Measurements from ENCODE around the gene PIK3R3. TPM values are rescaled to one million over a fixed set of nuclear protein-coding genes. Genes with fewer than 3 reads are reported as not detected.

The PIK3R3 gene
- total and polyA plus RNA-seq, 3 donors from 2014 or later = 40.8 to 56.8 (median 46.1) TPM

DNA sequence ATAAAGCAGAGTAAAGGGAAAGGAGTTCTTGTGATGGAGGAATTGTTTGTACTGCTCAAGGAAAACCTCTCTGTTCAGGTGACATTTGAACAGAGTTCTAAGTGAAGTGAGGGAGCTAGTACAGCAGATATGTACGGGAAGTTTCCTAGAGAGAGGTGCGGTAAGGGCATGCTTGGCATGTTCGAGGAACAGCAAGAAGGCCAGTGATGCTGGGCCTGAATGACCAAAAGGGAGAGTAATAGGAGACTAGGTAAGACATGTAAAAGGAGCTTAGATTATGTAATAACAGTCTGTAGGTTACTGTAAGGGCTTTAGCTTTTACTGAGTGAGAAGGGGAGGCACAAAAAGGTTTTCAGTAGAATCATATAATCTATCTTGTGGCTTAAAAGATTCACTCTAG, 63.9 kb downstream of the PIK3R3 start:
- H3K27ac ChIP-seq = no peak overlapping the region
- intact Hi-C loops (cut with DNase I; ENCODE audit: low total_unique reads) = no loop called here
- H3K9me3 ChIP-seq = no peaks in the 10 kb centered on the region
- TF ChIP-seq POLR2A (IDR thresholded peaks at IDR 0.05) = no peak
- TF ChIP-seq, protein P1, sequence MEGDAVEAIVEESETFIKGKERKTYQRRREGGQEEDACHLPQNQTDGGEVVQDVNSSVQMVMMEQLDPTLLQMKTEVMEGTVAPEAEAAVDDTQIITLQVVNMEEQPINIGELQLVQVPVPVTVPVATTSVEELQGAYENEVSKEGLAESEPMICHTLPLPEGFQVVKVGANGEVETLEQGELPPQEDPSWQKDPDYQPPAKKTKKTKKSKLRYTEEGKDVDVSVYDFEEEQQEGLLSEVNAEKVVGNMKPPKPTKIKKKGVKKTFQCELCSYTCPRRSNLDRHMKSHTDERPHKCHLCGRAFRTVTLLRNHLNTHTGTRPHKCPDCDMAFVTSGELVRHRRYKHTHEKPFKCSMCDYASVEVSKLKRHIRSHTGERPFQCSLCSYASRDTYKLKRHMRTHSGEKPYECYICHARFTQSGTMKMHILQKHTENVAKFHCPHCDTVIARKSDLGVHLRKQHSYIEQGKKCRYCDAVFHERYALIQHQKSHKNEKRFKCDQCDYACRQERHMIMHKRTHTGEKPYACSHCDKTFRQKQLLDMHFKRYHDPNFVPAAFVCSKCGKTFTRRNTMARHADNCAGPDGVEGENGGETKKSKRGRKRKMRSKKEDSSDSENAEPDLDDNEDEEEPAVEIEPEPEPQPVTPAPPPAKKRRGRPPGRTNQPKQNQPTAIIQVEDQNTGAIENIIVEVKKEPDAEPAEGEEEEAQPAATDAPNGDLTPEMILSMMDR (IDR thresholded peaks at IDR 0.05) = no peak
- H3K36me3 ChIP-seq (ENCODE audit: low read depth, missing control alignments) = no peaks in the 10 kb centered on the region
- H3K4me1 ChIP-seq = no peaks in the 10 kb centered on the region
- DNase-seq = no peak
- H3K27me3 ChIP-seq = no peaks in the 10 kb centered on the region
- H3K4me3 ChIP-seq = no peak overlapping the region
- 79 to 88% methylated on average over 3 of the region's 3 CpGs for WGBS, 2 donors

DNA sequence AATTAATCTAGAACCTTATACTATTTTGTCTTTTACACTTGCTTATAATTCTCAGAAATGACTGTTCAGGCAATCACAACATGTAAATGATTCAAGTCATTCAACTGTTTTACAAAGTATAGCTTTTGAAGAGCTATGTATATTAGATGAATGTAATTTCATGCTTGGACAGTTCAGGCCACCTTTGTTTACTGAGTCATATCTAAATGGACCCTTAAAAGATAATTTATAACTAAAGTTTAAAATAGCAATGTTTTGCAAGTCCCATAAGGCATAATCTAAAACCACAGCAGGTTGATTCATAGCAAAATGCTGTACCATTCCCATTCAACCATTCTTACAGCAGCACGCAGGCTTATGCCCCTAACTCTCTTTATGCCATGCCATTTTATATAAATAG, 64.8 kb downstream of the PIK3R3 start:
- Histone ChIP-seq H3K36me3 (ENCODE audit: low read depth, missing control alignments) (no peaks in the 10 kb centered on the region), H3K4me1 (no peaks in the 10 kb centered on the region), H3K27me3 (no peaks in the 10 kb centered on the region), H3K4me3 (no peak overlapping the region), H3K27ac (no peak overlapping the region), H3K9me3 (no peaks in the 10 kb centered on the region)
- TF ChIP-seq, protein P1 (IDR thresholded peaks at IDR 0.05) = no peak
- no peak for TF ChIP-seq POLR2A (IDR thresholded peaks at IDR 0.05)
- 92 to 96% methylated on average over 1 of the region's 1 CpG for WGBS, 2 donors
- DNase-seq = no peak
- intact Hi-C loops (cut with DNase I; ENCODE audit: low total_unique reads) = no loop called here

DNA sequence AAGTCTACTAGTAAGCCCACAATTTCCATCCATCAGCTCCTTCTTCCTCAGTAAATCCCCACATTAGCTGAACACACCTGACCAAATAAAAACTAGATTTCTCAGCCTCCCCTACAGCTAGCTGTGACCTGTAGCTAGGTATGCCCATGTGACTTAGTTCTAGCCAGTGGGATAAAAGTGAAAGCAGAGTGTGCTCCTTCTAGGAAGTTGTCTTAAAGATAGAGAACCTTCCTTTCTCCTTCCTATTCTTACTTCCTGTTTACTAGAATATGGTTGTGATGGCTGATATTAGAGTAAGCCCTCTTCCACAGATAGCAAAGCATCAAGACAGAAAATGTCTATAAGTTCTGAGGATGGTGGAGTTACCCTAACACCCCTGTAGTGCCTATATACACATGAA, 67.0 kb downstream of the PIK3R3 start:
- no peak for TF ChIP-seq POLR2A (IDR thresholded peaks at IDR 0.05)
- TF ChIP-seq, protein P1 (IDR thresholded peaks at IDR 0.05) = no peak
- intact Hi-C loops (cut with DNase I; ENCODE audit: low total_unique reads) = no loop called here
- H3K36me3 ChIP-seq (ENCODE audit: low read depth, missing control alignments) = no peaks in the 10 kb centered on the region
- DNase-seq = no peak
- no peak overlapping the region for H3K27ac ChIP-seq
- H3K4me1 ChIP-seq = no peaks in the 10 kb centered on the region
- no peaks in the 10 kb centered on the region for H3K27me3 ChIP-seq
- no peak overlapping the region for H3K4me3 ChIP-seq
- no peaks in the 10 kb centered on the region for H3K9me3 ChIP-seq

DNA sequence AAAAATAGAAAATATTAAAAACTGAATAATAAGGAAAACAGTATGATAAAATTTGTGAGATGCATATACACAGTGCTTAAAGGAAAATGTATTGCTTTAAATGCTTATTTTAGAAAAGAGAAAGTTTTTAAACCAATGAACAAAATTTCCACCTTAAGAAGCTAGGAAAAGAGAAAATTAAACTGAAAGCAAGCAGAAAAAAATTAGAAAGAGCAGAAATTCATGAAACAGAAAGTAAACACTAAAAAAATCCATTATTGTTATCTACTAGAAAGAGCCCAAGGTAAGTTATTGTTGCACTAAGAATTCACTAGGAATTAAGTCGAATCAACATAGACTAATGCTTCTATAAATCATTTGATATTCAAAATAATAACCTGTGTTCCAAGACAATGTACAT, 67.7 kb downstream of the PIK3R3 start:
- WGBS, 2 donors = 94% methylated on average over 1 of the region's 1 CpG
- intact Hi-C loops (cut with DNase I; ENCODE audit: low total_unique reads) = no loop called here
- no peak overlapping the region for H3K27ac ChIP-seq
- H3K36me3 ChIP-seq (ENCODE audit: low read depth, missing control alignments) = no peaks in the 10 kb centered on the region
- DNase-seq = no peak
- H3K4me3 ChIP-seq = no peak overlapping the region
- TF ChIP-seq, protein P1 (IDR thresholded peaks at IDR 0.05) = no peak
- no peak for TF ChIP-seq POLR2A (IDR thresholded peaks at IDR 0.05)
- H3K9me3 ChIP-seq = no peaks in the 10 kb centered on the region
- H3K27me3 ChIP-seq = no peaks in the 10 kb centered on the region
- no peaks in the 10 kb centered on the region for H3K4me1 ChIP-seq

DNA sequence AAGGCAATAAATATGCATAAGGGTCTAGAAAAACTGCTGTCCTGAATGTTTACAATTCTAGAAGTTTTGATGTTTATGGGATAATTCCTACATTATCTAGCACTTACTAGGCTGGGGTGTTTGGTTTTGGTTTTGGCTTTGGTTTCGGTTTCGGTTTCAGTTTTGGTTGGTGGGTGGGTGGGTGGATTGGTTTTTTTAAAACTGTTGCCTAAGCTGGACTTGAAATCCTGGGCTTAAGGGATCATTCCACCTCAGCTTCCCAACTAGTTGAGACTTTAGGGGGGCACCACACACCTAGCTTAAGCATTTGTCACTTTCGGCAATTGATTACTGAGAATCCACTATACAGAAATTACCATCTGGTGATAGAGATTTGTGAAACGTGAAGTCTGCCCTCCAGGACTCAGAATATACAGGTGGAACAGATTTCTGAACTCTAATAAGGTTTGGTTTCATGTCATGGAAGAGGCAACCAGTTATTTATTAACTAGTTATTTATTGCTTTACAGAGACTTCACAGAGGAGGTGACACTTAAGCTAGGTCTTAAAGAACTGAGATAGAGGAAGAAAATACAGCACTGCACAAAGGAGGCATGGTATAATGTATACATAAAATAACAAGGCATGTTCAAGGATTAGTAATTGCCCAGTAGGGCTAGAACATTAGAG, 69.6 kb downstream of the PIK3R3 start:
- no peaks in the 10 kb centered on the region for H3K9me3 ChIP-seq
- intact Hi-C loops (cut with DNase I; ENCODE audit: low total_unique reads) = no loop called here
- TF ChIP-seq POLR2A (IDR thresholded peaks at IDR 0.05) = no peak
- H3K27ac ChIP-seq = no peak overlapping the region
- H3K27me3 ChIP-seq = no peaks in the 10 kb centered on the region
- H3K36me3 ChIP-seq (ENCODE audit: low read depth, missing control alignments) = no peaks in the 10 kb centered on the region
- H3K4me1 ChIP-seq = no peaks in the 10 kb centered on the region
- no peak overlapping the region for H3K4me3 ChIP-seq
- DNase-seq = no peak
- 80 to 92% methylated on average over 4 of the region's 4 CpGs for WGBS, 2 donors
